HG03025 (cell line): ENCODE results near the gene RAB35.

ENCODE experiments used
- ATAC-seq: cut with Tn5 transposase; IDR thresholded peaks from one replicate; pipeline ENCODE4 v1.9.1; 2021; ENCODE audit warnings: mild to moderate bottlenecking, moderate library complexity; ENCODE audit not compliant: unreplicated experiment, low FRiP score

RAB35 gene

GRCh38 chr12:120134307-120134980 is 17.9 kb upstream of the RAB35 start:
- no peak for ATAC-seq

GRCh38 chr12:120132863-120133385 is 16.4 kb upstream of the RAB35 start:
- peak; percentile 85 for ATAC-seq

GRCh38 chr12:120132054-120132836 is 15.7 kb upstream of the RAB35 start:
- no peak for ATAC-seq

DNA sequence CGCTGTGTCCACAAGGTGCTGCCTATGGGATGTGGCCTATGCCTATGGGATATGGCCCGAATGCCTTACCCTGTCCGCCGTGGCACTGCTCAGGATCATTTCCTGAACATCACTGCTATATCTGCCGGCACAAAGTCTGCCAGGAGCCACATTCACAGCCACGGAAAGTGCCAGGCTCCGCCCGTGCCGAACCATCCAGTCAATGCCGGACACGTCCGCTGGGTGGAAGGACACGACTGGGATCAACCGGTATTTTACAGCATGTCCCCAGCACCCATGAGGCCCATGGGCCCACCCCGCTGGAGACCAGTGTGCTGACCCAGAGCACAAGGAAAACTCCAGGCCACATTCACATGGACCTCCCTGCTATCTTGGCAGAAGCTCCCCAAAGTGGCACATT is 14.6 kb upstream of the RAB35 start:
- no peak for ATAC-seq

DNA sequence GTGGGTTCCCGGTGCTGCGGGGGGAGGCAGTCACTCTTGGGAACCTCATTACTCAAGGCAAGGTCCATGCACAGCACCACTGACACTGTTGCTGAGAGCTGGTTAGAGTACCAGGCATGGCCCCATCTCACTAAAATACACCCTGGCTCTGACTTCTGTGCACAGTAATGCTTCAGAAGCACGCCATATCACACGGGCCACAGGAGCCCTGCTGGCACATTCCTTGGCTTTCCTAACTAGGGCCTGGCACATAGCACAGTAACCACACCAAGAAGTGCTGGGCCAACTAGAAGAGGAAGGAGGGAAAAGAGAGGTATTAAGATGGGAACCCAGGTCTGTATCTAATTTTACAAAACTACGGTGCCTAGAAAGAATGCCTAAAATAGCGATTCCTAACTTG is 13.5 kb upstream of the RAB35 start:
- no peak for ATAC-seq

- no peak for ATAC-seq
Measured at GRCh38 chr12:120126635-120127005, 10.1 kb upstream of the RAB35 start.

DNA sequence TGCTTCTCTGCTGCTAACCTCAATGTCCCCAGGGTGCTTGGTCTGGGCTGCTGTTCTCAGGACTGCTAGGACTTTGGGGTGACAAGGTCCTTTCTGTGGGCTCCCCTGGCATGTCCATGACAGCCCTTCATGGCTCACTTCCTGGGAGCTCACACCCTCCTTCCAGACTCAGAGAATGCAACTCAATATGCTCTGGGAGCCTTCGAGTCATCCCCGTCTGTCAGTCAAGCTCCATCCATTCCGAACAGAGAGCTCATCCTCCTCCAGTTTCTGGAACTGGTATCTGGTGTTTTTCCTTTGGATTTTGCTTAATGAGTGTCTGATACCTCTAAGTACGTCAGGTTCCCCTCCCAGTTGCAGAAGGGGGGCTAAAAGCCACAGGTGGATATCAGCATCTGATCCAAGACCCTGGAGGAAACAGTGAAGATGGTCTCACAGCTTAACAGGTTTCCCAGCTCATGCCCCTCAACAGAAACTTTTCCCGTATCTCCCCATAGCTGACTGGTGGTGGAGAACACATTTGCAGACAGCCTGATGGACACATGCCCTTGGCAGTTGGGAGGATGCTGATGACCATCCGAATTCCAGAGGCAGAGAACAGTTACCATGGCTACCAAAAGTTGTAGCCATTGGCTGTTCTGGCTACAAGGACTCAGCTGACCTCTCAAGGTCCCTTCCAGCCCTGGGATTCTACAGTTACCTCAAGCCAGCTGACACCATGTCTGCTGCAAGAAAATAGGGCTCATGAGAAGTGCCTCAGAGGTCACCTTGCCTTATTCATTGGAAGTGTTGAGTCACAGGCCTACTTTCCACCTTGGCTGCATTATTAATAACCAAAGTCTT is 9.5 kb upstream of the RAB35 start:
- no peak for ATAC-seq

DNA sequence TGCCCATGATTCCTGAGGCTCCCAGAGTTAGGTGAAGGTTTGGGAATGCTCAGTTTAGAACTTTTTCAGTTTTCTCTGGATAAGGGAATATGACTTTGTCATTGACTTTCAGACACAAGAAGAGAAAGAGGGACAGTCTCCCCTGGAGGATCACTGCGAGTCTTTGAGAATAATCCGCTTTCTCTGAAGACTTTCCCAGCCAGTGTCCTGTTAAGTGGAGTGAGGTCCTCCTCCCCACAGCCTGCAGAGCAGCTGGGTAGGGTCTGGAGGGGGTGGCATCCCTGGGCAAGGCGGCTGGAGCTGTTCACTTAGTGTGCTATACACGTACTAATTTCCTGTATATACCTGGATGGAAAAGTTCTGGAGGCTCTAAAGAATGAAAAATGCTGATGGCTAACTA is 8.5 kb upstream of the RAB35 start:
- ATAC-seq, result no peak

- no peak for ATAC-seq
Measured at GRCh38 chr12:120121766-120122293, 5.3 kb upstream of the RAB35 start.

- ATAC-seq, result no peak
Measured at GRCh38 chr12:120121343-120121742, 4.8 kb upstream of the RAB35 start.

GRCh38 chr12:120119271-120119973 is 2.9 kb upstream of the RAB35 start:
- ATAC-seq, result no peak

GRCh38 chr12:120118321-120119061 is 1.9 kb upstream of the RAB35 start:
- no peak for ATAC-seq

- ATAC-seq, result no peak
Measured at GRCh38 chr12:120117961-120118320, 1.4 kb upstream of the RAB35 start.

- ATAC-seq, result peak; percentile 48
Measured at GRCh38 chr12:120116792-120117651, 469 bp upstream of the RAB35 start.

- no peak for ATAC-seq
Measured at GRCh38 chr12:120115692-120116440, 687 bp downstream of the RAB35 start.

DNA sequence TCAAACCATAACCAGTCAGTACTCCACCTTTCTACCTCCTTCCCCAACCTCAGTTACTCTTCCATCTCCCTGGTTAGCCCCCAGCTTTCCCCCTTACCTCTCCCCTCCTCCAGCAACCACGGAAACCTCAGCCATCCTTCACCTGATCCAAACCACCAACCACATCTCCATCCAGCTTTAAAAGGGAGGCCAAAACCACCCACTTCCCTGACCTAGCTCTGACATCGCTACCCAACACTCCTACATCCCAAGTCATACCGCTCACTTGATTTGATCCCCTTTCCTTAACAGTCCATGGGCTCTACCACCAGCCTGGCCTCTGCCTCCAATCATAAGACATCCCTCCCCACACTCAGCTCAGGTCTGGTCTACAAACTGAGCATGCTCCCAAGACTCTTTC is 1.5 kb downstream of the RAB35 start:
- no peak for ATAC-seq

DNA sequence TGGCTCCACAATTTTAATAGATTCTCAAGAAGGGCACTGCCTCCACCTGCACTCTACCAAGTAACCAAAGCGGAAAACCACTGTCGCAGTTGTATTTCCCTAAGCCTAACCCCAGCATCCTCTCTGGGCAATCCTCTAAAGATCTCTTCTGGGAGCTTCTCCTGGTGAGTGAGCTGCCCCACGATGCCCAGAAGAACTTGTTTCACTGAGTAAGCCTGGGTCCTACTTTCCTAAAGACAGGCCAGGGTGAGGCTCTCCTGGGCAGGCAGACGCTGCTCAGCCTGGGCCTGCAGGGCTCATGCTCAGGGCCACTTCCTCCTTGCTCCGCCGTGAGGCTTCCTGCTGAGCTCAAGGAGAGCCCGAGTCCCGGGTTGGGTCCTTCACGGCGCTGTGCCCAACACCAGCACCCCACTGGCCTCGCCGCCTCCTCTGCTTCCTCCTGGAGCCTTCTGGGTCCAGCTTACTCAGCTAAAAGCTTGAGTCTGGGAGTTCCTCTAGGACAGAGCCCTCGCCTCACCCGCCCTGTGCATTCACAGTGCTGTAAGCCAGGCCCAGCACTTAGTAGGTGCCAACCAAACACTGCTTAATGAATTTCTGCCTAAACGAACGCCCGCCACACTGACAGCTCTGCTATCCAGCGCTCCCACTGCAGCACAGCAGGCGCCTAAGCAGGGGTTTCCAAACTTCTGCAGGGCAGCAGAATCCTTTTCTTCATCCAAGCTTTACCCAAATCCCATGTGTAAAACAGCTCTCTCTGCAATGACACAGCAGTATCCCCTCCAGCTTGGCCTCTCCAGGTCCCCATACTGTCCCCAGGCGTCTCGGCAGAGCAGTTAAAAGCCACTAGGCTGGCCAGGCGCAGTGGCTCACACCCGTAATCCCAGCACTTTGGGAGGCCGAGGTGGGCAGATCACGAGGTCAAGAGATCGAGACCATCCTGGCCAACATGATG is 5.7 kb downstream of the RAB35 start:
- ATAC-seq, result no peak
